ENCODE measurements around the gene IL4R. TPM values are rescaled to one million over a fixed set of nuclear protein-coding genes. Genes with fewer than 3 reads are reported as not detected.
A peak's percentile ranks its signal among the peaks of the same experiment; 100 is the strongest.

IL4R gene
- total and polyA plus RNA-seq, 7 donors = 2.1 to 9.6 (median 6.5) TPM

GRCh38 chr16:27400751-27401620 is 87.2 kb downstream of the IL4R start:
- ATAC-seq (no peak), DNase-seq (no peak)
- no peaks in the 10 kb centered on the region for H3K36me3 ChIP-seq (ENCODE audit: insufficient read depth in 1 of 2, low read depth in 1 of 2)
- H3K27ac ChIP-seq = no peak overlapping the region
- no peak overlapping the region for H3K4me3 ChIP-seq
- H3K9me3 ChIP-seq = no peaks in the 10 kb centered on the region
- intact Hi-C loops (cut with DNase I) = no loop called here
- WGBS, 3 donors = 40 to 46% (median 45%) methylated on average over 11 of the region's 11 CpGs
- peaks cover 0 to 27% (median 0%) of the 10 kb centered on the region in 3 donors for H3K27me3 ChIP-seq (ENCODE audit: insufficient read depth in 3 of 3, low read length in 2 of 3)
- H3K4me1 ChIP-seq = no peaks in the 10 kb centered on the region
- no peak for TF ChIP-seq CTCF (IDR thresholded peaks at IDR 0.05)

- peak within 1 kb of the TSS; percentile 22 for H3K4me3 ChIP-seq
- WGBS, 3 donors = 9 to 10% (median 9%) methylated on average over 17 to 23 of the region's 23 CpGs
- intact Hi-C loops (cut with DNase I) = no loop called here
These were observed 88.2 kb downstream of the IL4R start, which contains the start of gene IL21R for GRCh38 chr16:27401768-27402568. Gene IL21R, plus strand, starts transcription at chr16:27402174. Its CDS starts 27,898 bp downstream, at chr16:27430072.

GRCh38 chr16:27402569-27402963 is 88.8 kb downstream of the IL4R start:
- H3K4me1 ChIP-seq = no peaks in the 10 kb centered on the region
- no peak for TF ChIP-seq CTCF (IDR thresholded peaks at IDR 0.05)
- no peak for ATAC-seq
- peaks cover 0 to 27% (median 0%) of the 10 kb centered on the region in 3 donors for H3K27me3 ChIP-seq (ENCODE audit: insufficient read depth in 3 of 3, low read length in 2 of 3)
- no peak for DNase-seq
- H3K36me3 ChIP-seq (ENCODE audit: insufficient read depth in 1 of 2, low read depth in 1 of 2) = no peaks in the 10 kb centered on the region
- H3K27ac ChIP-seq = no peak overlapping the region
- peak overlapping the region; percentile 22 for H3K4me3 ChIP-seq
- 52 to 62% (median 61%) methylated on average over 8 of the region's 8 CpGs for WGBS, 3 donors
- no peaks in the 10 kb centered on the region for H3K9me3 ChIP-seq
- intact Hi-C loops (cut with DNase I) = no loop called here

More at GRCh38 chr16:27401768-27402568, 88.2 kb downstream of the IL4R start, which contains the start of gene IL21R:
- peak; percentile 66 to 76 for DNase-seq
- H3K27ac ChIP-seq = no peak within 1 kb of the TSS
- H3K27me3 ChIP-seq (ENCODE audit: insufficient read depth in 3 of 3, low read length in 2 of 3) = peaks cover 0 to 27% (median 0%) of the 10 kb centered on the region in 3 donors
- no peaks in the 10 kb centered on the region for H3K36me3 ChIP-seq (ENCODE audit: insufficient read depth in 1 of 2, low read depth in 1 of 2)
- no peak for TF ChIP-seq CTCF (IDR thresholded peaks at IDR 0.05)
- H3K9me3 ChIP-seq = no peaks in the 10 kb centered on the region
- no peaks in the 10 kb centered on the region for H3K4me1 ChIP-seq
- peak; percentile 46 to 81 (median 53) for ATAC-seq

GRCh38 chr16:27402964-27403600 is 89.3 kb downstream of the IL4R start:
- Histone ChIP-seq H3K27me3 (ENCODE audit: insufficient read depth in 3 of 3, low read length in 2 of 3) (peaks cover 0 to 27% (median 0%) of the 10 kb centered on the region in 3 donors), H3K36me3 (ENCODE audit: insufficient read depth in 1 of 2, low read depth in 1 of 2) (no peaks in the 10 kb centered on the region), H3K9me3 (no peaks in the 10 kb centered on the region), H3K4me3 (no peak overlapping the region), H3K4me1 (no peaks in the 10 kb centered on the region), H3K27ac (no peak overlapping the region)
- DNase-seq (no peak), ATAC-seq (no peak)
- no peak for TF ChIP-seq CTCF (IDR thresholded peaks at IDR 0.05)
- intact Hi-C loops (cut with DNase I) = no loop called here
- WGBS, 3 donors = 64 to 69% (median 67%) methylated on average over 20 of the region's 20 CpGs

Data from psoas muscle (tissue), 8 donors.